WTC11 (cell line): ENCODE measurements around the gene DDX51. TPM values are rescaled to one million over a fixed set of nuclear protein-coding genes. Genes with fewer than 3 reads are reported as not detected.

ENCODE experiments used
- ATAC-seq: fragments of 200-7000 bp; cut with Tn5 transposase; 2 replicates; pipeline ENCODE4 v1.10.0; 2021; ENCODE audit warnings: mild to moderate bottlenecking, moderate library complexity
- CTCF ChIA-PET: fragments of 300-600 bp; sonication (Branson Sonifier 250); formaldehyde crosslinking; loops from one replicate; lab custom pipeline; 2021; ENCODE audit warnings: antibody characterized with exemption; lab: Charles Lee
- POLR2A ChIA-PET: fragments of 350-600 bp; sonication (Branson Sonifier 250); formaldehyde crosslinking; loops from one replicate; lab custom pipeline; 2021; ENCODE audit warnings: antibody characterized with exemption; lab: Charles Lee
- DNase-seq: peaks from one replicate; pipeline ENCODE4 v3.0.0; 2021; ENCODE audit warnings: low spot score
- H3K27ac Mint-ChIP-seq: 2 replicates; pipeline ENCODE4 v1.8.0; 2021; ENCODE audit warnings: mixed read lengths
- H3K27me3 Mint-ChIP-seq: 2 replicates; pipeline ENCODE4 v1.8.0; 2021; ENCODE audit warnings: low read depth, mild to moderate bottlenecking, moderate library complexity, mixed read lengths
- H3K36me3 Mint-ChIP-seq: 2 replicates; pipeline ENCODE4 v1.8.0; 2021; ENCODE audit warnings: mixed read lengths
- H3K4me1 Mint-ChIP-seq: 2 replicates; pipeline ENCODE4 v1.8.0; 2022; ENCODE audit warnings: mixed read lengths
- H3K4me3 Mint-ChIP-seq: 2 replicates; pipeline ENCODE4 v1.8.0; 2021; ENCODE audit warnings: mild to moderate bottlenecking, moderate library complexity, mixed read lengths
- H3K9me3 Mint-ChIP-seq: 2 replicates; pipeline ENCODE4 v1.8.0; 2021; ENCODE audit warnings: mixed read lengths
- CBFB ChIP-seq: sonication (generic); formaldehyde crosslinking; IDR thresholded peaks from 2 replicates; pipeline ENCODE4 v1.8.1; 2022; ENCODE audit warnings: mild to moderate bottlenecking, low read depth, missing genetic modification reagents
- E2F1 ChIP-seq: sonication (generic); formaldehyde crosslinking; IDR thresholded peaks from 2 replicates; pipeline ENCODE4 v1.8.0; 2022; ENCODE audit warnings: mild to moderate bottlenecking, missing genetic modification reagents
- E2F5 ChIP-seq: sonication (generic); formaldehyde crosslinking; IDR thresholded peaks from 2 replicates; pipeline ENCODE4 v1.8.1; 2022; ENCODE audit warnings: mild to moderate bottlenecking, moderate library complexity, missing genetic modification reagents
- ETV6 ChIP-seq: sonication (generic); formaldehyde crosslinking; IDR thresholded peaks from 2 replicates; pipeline ENCODE4 v1.8.1; 2022; ENCODE audit warnings: mild to moderate bottlenecking, missing genetic modification reagents
- GRHL2 ChIP-seq: fragments of 250-450 bp; sonication (Bioruptor Pico); IDR thresholded peaks from 2 replicates; pipeline ENCODE4 v1.8.0; 2022; ENCODE audit warnings: mild to moderate bottlenecking, moderate library complexity; ENCODE audit not compliant: insufficient replicate concordance, severe bottlenecking
- IRF2 ChIP-seq: sonication (generic); formaldehyde crosslinking; IDR thresholded peaks from 2 replicates; pipeline ENCODE4 v1.8.0; 2022; ENCODE audit warnings: low read depth, missing genetic modification reagents, borderline replicate concordance
- KAT7 ChIP-seq: sonication (generic); formaldehyde crosslinking; IDR thresholded peaks from 2 replicates; pipeline ENCODE4 v1.8.1; 2023; ENCODE audit warnings: missing genetic modification reagents, mild to moderate bottlenecking, borderline replicate concordance
- NFE2L1 ChIP-seq: sonication (generic); formaldehyde crosslinking; IDR thresholded peaks from 2 replicates; pipeline ENCODE4 v1.8.1; 2023; ENCODE audit warnings: missing genetic modification reagents
- NR2C2 ChIP-seq: sonication (generic); formaldehyde crosslinking; IDR thresholded peaks from 2 replicates; pipeline ENCODE4 v1.8.0; 2022; ENCODE audit warnings: mild to moderate bottlenecking, missing genetic modification reagents
- PRDM15 ChIP-seq: sonication (generic); formaldehyde crosslinking; IDR thresholded peaks from 2 replicates; pipeline ENCODE4 v1.8.0; 2022; ENCODE audit warnings: missing genetic modification reagents
- ZNF396 ChIP-seq: fragments of 250-450 bp; sonication (Bioruptor Pico); IDR thresholded peaks from 2 replicates; pipeline ENCODE4 v1.8.0; 2021; ENCODE audit warnings: mild to moderate bottlenecking, moderate library complexity, borderline replicate concordance
- ZNF425 ChIP-seq: fragments of 250-450 bp; sonication (Bioruptor Pico); conservative IDR thresholded peaks from 2 replicates; pipeline ENCODE4 v1.9.0; 2021; ENCODE audit warnings: mild to moderate bottlenecking
- ZNF671 ChIP-seq: fragments of 250-450 bp; sonication (Bioruptor Pico); IDR thresholded peaks from 2 replicates; pipeline ENCODE4 v1.8.0; 2021; ENCODE audit warnings: mild to moderate bottlenecking
- total RNA-seq: library from RNA; stranded (reverse); gene quantifications from 3 replicates; pipeline ENCODE4 v1.2.3, GENCODE V29; 2021
- TF ChIP-seq, protein P1 (sequence below): fragments of 250-450 bp; sonication (Bioruptor Pico); IDR thresholded peaks from 2 replicates; pipeline ENCODE4 v1.9.0; 2021; ENCODE audit warnings: moderate library complexity, mild to moderate bottlenecking, inconsistent platforms, borderline replicate concordance
- TF ChIP-seq, protein P2 (sequence below): sonication (generic); formaldehyde crosslinking; IDR thresholded peaks from 2 replicates; pipeline ENCODE4 v1.8.1; 2022; ENCODE audit warnings: low read depth, missing genetic modification reagents, borderline replicate concordance
- TF ChIP-seq, protein P3 (sequence below): sonication (generic); formaldehyde crosslinking; IDR thresholded peaks from 2 replicates; pipeline ENCODE4 v1.8.1; 2023; ENCODE audit warnings: mild to moderate bottlenecking, missing genetic modification reagents, moderate library complexity
- TF ChIP-seq, protein P4 (sequence below): fragments of 250-450 bp; sonication (Bioruptor Pico); IDR thresholded peaks from 2 replicates; pipeline ENCODE4 v1.9.0; 2021; ENCODE audit warnings: mild to moderate bottlenecking
- TF ChIP-seq, protein P5 (sequence below): fragments of 200-600 bp; IDR thresholded peaks from 2 replicates; pipeline ENCODE4 v1.8.0; 2022; ENCODE audit warnings: antibody characterized with exemption
- TF ChIP-seq, protein P6 (sequence below): sonication (generic); formaldehyde crosslinking; conservative IDR thresholded peaks from 2 replicates; pipeline ENCODE4 v1.8.1; 2023; ENCODE audit warnings: mild to moderate bottlenecking, low read depth, missing genetic modification reagents, moderate library complexity

Gene DDX51
- total RNA-seq, 1 experiment from 2014 or later, result 32.7 TPM

GRCh38 chr12:132105467-132105866 lies 38.7 kb downstream of the DDX51 start:
- CTCF ChIA-PET, result no interaction called here
- Mint-ChIP-seq H3K27ac (no peak overlapping the region), H3K36me3 (peaks cover 18% of the 10 kb centered on the region), H3K27me3 (no peaks in the 10 kb centered on the region), H3K4me3 (no peak overlapping the region), H3K4me1 (peaks cover 8% of the 10 kb centered on the region), H3K9me3 (no peaks in the 10 kb centered on the region)
- POLR2A ChIA-PET, result no interaction called here
- DNase-seq (no peak), ATAC-seq (no peak)
- TF ChIP-seq ETV6 (CRISPR knock-in tag) (no peak), CBFB (no peak), ZNF396 (CRISPR knock-in tag) (no peak), ZNF671 (CRISPR knock-in tag) (no peak), ZNF425 (CRISPR knock-in tag) (no peak), IRF2 (CRISPR knock-in tag) (no peak), NFE2L1 (CRISPR knock-in tag) (no peak), E2F5 (CRISPR knock-in tag) (no peak), PRDM15 (CRISPR knock-in tag) (no peak), NR2C2 (CRISPR knock-in tag) (no peak), GRHL2 (CRISPR knock-in tag) (no peak), KAT7 (CRISPR knock-in tag) (no peak), E2F1 (CRISPR knock-in tag) (no peak)
- TF ChIP-seq, protein P1, sequence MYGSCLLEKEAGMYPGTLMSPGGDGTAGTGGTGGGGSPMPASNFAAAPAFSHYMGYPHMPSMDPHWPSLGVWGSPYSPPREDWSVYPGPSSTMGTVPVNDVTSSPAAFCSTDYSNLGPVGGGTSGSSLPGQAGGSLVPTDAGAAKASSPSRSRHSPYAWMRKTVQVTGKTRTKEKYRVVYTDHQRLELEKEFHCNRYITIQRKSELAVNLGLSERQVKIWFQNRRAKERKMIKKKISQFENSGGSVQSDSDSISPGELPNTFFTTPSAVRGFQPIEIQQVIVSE (CRISPR knock-in tag), result no peak
- TF ChIP-seq, protein P2, sequence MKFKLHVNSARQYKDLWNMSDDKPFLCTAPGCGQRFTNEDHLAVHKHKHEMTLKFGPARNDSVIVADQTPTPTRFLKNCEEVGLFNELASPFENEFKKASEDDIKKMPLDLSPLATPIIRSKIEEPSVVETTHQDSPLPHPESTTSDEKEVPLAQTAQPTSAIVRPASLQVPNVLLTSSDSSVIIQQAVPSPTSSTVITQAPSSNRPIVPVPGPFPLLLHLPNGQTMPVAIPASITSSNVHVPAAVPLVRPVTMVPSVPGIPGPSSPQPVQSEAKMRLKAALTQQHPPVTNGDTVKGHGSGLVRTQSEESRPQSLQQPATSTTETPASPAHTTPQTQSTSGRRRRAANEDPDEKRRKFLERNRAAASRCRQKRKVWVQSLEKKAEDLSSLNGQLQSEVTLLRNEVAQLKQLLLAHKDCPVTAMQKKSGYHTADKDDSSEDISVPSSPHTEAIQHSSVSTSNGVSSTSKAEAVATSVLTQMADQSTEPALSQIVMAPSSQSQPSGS (CRISPR knock-in tag), result no peak
- TF ChIP-seq, protein P3, sequence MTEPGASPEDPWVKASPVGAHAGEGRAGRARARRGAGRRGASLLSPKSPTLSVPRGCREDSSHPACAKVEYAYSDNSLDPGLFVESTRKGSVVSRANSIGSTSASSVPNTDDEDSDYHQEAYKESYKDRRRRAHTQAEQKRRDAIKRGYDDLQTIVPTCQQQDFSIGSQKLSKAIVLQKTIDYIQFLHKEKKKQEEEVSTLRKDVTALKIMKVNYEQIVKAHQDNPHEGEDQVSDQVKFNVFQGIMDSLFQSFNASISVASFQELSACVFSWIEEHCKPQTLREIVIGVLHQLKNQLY, result no peak
- TF ChIP-seq, protein P4, sequence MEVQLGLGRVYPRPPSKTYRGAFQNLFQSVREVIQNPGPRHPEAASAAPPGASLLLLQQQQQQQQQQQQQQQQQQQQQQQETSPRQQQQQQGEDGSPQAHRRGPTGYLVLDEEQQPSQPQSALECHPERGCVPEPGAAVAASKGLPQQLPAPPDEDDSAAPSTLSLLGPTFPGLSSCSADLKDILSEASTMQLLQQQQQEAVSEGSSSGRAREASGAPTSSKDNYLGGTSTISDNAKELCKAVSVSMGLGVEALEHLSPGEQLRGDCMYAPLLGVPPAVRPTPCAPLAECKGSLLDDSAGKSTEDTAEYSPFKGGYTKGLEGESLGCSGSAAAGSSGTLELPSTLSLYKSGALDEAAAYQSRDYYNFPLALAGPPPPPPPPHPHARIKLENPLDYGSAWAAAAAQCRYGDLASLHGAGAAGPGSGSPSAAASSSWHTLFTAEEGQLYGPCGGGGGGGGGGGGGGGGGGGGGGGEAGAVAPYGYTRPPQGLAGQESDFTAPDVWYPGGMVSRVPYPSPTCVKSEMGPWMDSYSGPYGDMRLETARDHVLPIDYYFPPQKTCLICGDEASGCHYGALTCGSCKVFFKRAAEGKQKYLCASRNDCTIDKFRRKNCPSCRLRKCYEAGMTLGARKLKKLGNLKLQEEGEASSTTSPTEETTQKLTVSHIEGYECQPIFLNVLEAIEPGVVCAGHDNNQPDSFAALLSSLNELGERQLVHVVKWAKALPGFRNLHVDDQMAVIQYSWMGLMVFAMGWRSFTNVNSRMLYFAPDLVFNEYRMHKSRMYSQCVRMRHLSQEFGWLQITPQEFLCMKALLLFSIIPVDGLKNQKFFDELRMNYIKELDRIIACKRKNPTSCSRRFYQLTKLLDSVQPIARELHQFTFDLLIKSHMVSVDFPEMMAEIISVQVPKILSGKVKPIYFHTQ (CRISPR knock-in tag), result no peak
- TF ChIP-seq, protein P5, sequence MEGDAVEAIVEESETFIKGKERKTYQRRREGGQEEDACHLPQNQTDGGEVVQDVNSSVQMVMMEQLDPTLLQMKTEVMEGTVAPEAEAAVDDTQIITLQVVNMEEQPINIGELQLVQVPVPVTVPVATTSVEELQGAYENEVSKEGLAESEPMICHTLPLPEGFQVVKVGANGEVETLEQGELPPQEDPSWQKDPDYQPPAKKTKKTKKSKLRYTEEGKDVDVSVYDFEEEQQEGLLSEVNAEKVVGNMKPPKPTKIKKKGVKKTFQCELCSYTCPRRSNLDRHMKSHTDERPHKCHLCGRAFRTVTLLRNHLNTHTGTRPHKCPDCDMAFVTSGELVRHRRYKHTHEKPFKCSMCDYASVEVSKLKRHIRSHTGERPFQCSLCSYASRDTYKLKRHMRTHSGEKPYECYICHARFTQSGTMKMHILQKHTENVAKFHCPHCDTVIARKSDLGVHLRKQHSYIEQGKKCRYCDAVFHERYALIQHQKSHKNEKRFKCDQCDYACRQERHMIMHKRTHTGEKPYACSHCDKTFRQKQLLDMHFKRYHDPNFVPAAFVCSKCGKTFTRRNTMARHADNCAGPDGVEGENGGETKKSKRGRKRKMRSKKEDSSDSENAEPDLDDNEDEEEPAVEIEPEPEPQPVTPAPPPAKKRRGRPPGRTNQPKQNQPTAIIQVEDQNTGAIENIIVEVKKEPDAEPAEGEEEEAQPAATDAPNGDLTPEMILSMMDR, result no peak
- TF ChIP-seq, protein P6, sequence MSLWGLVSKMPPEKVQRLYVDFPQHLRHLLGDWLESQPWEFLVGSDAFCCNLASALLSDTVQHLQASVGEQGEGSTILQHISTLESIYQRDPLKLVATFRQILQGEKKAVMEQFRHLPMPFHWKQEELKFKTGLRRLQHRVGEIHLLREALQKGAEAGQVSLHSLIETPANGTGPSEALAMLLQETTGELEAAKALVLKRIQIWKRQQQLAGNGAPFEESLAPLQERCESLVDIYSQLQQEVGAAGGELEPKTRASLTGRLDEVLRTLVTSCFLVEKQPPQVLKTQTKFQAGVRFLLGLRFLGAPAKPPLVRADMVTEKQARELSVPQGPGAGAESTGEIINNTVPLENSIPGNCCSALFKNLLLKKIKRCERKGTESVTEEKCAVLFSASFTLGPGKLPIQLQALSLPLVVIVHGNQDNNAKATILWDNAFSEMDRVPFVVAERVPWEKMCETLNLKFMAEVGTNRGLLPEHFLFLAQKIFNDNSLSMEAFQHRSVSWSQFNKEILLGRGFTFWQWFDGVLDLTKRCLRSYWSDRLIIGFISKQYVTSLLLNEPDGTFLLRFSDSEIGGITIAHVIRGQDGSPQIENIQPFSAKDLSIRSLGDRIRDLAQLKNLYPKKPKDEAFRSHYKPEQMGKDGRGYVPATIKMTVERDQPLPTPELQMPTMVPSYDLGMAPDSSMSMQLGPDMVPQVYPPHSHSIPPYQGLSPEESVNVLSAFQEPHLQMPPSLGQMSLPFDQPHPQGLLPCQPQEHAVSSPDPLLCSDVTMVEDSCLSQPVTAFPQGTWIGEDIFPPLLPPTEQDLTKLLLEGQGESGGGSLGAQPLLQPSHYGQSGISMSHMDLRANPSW (CRISPR knock-in tag), result no peak
